HG03103 (cell line): ENCODE results near the gene GRB10.

Experiments used
- ATAC-seq: cut with Tn5 transposase; IDR thresholded peaks from one replicate; pipeline ENCODE4 v1.9.1; 2021; ENCODE audit warnings: low read depth; ENCODE audit not compliant: unreplicated experiment

Gene GRB10

GRCh38 chr7:50621206-50621605 lies 161.5 kb downstream of the GRB10 start:
- no peak for ATAC-seq

GRCh38 chr7:50620433-50620832 lies 162.3 kb downstream of the GRB10 start:
- no peak for ATAC-seq

GRCh38 chr7:50619684-50620083 lies 163.0 kb downstream of the GRB10 start:
- no peak for ATAC-seq

GRCh38 chr7:50618281-50618680 lies 164.4 kb downstream of the GRB10 start:
- ATAC-seq = no peak

DNA sequence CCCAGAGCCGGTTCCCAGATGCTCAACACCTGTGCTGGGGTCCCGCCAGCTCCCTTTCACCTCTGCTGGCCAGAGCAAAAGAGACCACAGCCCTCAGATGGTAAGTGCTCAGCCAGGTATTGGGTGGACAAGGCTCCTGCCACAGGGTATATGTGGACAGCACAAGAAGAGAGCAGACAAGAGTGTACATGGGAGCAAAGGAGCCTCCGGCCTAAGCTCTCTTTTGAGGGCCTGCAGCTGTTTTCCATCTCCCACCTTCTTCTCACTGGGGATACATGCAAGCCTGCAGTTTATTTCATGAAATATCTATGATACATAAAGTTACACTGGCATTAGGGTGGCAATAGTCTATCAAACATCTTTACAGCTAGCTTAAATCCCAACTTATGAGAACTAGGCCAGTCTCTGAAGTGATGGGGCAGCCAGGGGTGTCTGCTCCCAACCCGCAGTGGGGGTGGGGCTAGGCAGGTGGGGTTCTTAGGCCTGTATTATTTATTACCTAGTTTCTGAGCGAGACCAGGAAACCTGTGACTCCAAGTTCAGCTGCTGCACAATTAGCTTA lies 167.1 kb downstream of the GRB10 start:
- ATAC-seq = no peak

DNA sequence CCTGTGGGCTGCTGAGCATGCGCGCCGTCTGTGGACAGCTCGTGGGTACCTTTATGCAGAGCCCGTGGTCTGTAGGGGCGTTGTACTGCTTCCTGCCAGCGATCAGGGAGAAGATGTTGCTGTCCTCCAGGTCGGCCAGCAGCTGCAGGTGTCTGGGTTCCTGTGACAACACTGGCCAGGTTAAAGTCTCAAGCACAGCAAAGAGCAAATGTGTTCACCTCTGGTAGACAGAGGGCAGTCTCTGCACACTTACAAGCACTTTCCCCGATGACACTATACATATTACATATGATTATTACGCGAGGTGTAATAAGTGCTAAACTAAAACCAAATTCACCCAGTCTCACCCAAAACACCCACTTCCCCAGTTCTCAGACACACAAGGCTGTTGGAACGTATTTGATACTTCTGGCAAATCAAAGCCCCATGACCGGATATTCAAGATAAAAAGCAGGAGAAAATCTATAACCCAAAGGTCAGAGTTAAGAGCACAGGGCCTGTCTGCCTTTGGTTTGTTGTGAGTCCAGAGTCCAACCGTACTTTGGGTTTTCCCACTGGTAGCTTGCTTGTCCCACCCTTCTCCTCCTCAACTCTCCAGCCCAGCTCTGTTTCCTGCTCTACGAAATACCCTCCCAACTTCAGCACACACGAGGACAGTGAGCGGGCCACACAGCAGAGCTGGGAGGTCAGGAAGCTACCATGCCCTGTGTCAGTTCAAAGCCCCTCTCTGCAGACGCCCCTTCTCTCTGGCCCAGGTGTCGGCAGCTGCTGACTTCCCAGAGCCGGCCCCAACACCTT lies 167.8 kb downstream of the GRB10 start:
- no peak for ATAC-seq

GRCh38 chr7:50613473-50613872 lies 169.2 kb downstream of the GRB10 start:
- no peak for ATAC-seq

DNA sequence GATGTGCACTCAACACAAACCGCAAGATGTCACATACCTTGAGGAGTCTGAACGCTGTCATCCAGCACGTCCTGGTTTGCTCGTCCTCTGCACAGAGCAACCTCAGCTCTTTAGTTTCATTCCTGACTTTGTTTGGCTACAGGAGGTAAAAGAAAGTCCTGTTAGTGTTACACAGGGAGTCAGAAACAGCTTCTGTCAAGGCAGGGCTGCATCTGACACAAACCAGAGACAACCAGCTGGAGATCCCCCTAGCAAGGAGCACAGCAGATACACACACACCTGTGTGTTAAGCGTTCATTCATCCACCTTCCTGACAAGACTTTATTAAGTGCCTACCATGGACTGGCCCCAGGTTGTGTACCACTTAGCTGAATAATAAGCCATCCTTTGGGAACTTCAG lies 170.0 kb downstream of the GRB10 start:
- no peak for ATAC-seq

GRCh38 chr7:50610521-50611277 lies 172.0 kb downstream of the GRB10 start:
- no peak for ATAC-seq

GRCh38 chr7:50608196-50608906 lies 174.3 kb downstream of the GRB10 start:
- no peak for ATAC-seq

DNA sequence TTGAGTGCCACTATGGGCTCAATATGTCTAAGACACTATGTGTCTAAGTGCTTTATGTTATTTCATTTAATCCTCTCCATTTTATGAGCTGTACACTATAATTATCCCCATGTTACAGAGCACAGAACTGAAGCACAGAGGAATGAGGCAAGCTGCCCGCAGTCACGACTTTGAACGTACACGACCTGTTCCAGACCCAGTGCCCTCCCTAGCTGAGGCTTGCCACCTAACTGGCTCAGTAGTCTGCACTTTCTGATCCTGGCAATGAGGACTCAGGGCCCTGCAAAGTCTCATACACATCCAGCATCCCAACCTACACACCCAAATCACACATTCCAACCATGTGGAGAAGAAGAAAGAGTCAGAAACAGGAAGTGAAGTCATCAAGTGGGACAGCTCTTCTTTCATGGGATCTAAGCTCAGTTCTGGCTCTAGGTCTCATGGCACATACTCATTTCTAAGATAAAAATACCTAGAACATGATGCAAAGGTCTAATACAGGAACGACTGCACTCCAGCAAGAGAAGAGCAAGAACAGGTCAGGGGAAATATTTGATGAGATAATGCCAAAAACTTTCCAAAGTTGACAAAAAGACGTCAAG lies 175.1 kb downstream of the GRB10 start:
- ATAC-seq = no peak

- no peak for ATAC-seq
These were observed 177.6 kb downstream of the GRB10 start for GRCh38 chr7:50605059-50605458.

DNA sequence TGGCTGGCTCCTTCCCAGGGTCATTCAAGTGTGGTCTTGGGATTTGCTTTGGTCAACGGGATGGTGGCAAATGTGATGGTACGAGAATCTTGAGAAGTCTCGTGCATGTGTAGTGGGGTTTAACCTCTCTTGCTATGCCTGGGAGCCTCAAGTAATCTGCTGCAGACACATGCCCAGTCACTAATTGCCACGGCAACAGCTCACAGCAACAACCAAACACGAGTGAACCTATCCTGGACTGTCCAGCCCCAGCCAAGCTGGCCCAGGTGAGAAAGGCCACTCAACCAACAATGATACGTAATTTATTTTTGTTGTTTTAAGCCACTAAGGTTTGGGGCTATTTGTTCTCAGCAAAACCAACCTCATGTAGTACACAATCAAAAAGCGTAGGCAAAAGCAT lies 179.4 kb downstream of the GRB10 start:
- ATAC-seq = no peak

GRCh38 chr7:50599385-50599784 lies 183.3 kb downstream of the GRB10 start:
- no peak for ATAC-seq

- no peak for ATAC-seq
These were observed 184.0 kb downstream of the GRB10 start for GRCh38 chr7:50598460-50599343.

DNA sequence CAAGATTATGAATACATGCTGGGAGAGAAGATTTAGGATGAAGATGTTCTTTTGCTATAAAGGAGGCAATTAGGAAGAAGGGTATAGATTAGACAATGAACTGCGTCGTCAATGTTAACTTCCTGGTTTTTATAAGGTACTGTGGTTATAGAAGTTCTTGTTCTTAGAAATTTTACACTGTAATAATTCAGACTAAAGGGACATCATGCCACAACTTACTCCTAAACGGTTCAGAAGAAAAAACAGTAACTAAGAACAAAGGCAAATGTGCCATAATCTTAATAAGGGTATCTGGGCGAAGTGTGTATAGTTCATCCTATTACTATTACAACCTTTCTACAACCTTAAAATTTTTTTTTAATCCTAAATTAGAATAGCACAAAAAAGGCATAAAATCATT lies 186.2 kb downstream of the GRB10 start:
- ATAC-seq = no peak

DNA sequence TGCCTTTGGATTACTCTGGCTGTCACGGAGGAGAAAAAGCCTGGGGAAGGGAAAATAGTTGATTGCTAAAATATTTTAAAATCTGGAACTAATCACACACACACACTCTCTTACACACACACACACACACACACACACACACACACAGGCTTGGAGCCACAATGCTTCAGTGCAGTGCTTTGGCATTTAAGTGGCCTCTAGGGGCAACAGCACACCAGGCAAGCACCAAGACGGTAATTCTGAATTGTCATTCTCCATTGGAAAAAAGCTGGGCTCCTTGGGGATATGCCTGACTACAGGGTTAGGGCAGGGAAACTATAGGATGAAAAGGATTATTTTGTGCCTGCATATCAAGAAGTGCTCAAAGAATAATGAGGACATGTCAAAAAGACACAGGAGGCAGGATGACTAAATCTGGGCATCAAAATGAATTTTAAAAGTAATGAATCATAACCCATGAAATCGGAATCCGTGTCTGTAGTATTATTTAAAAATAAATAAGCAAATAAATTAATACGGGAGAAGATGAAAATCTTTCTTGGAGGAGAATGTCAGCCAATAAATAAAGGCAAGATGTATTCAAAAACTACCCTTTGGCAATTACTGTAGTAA lies 187.1 kb downstream of the GRB10 start:
- ATAC-seq = no peak

- no peak for ATAC-seq
These were observed 187.8 kb downstream of the GRB10 start for GRCh38 chr7:50594734-50595485.

DNA sequence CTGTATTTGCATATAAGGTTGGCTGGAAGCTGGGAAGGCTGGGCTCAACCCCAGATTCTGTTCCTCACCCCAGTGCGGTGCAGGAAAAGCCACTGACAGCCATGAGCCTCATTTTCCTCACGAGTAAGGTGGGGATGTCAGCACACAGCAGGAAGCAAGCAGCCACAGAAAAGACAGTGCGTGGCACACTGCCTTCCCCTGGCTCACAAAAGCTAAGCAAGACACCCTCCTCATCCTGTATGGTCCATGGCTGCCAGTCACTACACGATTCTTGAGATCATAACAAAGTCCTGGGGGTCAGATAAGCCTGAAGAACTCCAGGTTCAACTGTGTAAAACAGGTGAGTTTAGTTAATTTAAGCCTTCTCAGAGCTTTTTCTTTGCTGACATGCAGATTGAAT lies 188.6 kb downstream of the GRB10 start:
- no peak for ATAC-seq
